Left lung (tissue), 10 donors: ENCODE data around the gene SAPCD2. TPM values are rescaled to one million over a fixed set of nuclear protein-coding genes. Genes with fewer than 3 reads are reported as not detected.

ENCODE experiments used
- ATAC-seq: fragments of 200-7000 bp; cut with Tn5 transposase; one replicate; pipeline ENCODE4 v1.9.1; 2020; ENCODE audit warnings: moderate library complexity
- DNase-seq, 4 donors: peaks; one replicate each; pipeline ENCODE4 v3.0.0-alpha.2; 2013 to 2020
- H3K27ac ChIP-seq, 2 donors: fragments of 200-600 bp; sonication (generic) in 1 of 2; one replicate each; pipeline versions ENCODE4 v1.5.0 to v1.8.0; 2020 to 2021
- H3K27me3 ChIP-seq, 2 donors: fragments of 200-600 bp; sonication (generic) in 1 of 2; one replicate each; pipeline versions ENCODE4 v1.5.0 to v1.8.0; 2020 to 2021
- H3K36me3 ChIP-seq, 2 donors: fragments of 200-600 bp; sonication (generic) in 1 of 2; one replicate each; pipeline versions ENCODE4 v1.5.0 to v1.8.0; 2020 to 2021
- H3K4me1 ChIP-seq, 2 donors: fragments of 200-600 bp; one replicate each; pipeline ENCODE4 v1.8.0; 2021
- H3K4me3 ChIP-seq, 2 donors: fragments of 200-600 bp; sonication (generic) in 1 of 2; one replicate each; pipeline versions ENCODE4 v1.5.0 to v1.8.0; 2020 to 2021; ENCODE audit warnings: mild to moderate bottlenecking in 1 of 2
- H3K9me3 ChIP-seq, 2 donors: fragments of 200-600 bp; sonication (generic) in 1 of 2; one replicate each; pipeline versions ENCODE4 v1.5.0 to v1.8.0; 2020 to 2021
- intact Hi-C, 2 donors: fragments of 100-400 bp; cut with DNase I; formaldehyde crosslinking; loops; one replicate each; pipeline versions ENCODE4 v1.11.2 to v1.14.2; 2022
- polyA plus RNA-seq, 6 donors: library from polyadenylated mRNA; unstranded; fragments of 120-200 nt; gene quantifications; one replicate each; pipeline ENCODE4 v1.2.1, GENCODE V29; 2013; ENCODE audit not compliant: insufficient read length in 6 of 6
- total RNA-seq, 2 donors: library from RNA; stranded (reverse); fragmentation: NEBNext Ultra II Directional; extraction: Animal tissue kit (Norgen Biotek cat#: 25700); gene quantifications; one replicate each; pipeline ENCODE4 v1.2.1, GENCODE V29; 2021
- TF ChIP-seq, protein P1 (sequence below), 2 donors: fragments of 200-600 bp; sonication (generic) in 1 of 2; IDR thresholded peaks; one replicate each; pipeline versions ENCODE4 v1.5.0 to v1.8.0; 2021; ENCODE audit warnings: antibody characterized with exemption in 2 of 2
- donor health status: DM: no; HTN: yes; CAD: no.
- donor health status: DM: no; HTN: no; CAD: no.

Gene SAPCD2
- total and polyA plus RNA-seq, 8 donors = 2.7 to 15.1 (median 9.1) TPM

DNA sequence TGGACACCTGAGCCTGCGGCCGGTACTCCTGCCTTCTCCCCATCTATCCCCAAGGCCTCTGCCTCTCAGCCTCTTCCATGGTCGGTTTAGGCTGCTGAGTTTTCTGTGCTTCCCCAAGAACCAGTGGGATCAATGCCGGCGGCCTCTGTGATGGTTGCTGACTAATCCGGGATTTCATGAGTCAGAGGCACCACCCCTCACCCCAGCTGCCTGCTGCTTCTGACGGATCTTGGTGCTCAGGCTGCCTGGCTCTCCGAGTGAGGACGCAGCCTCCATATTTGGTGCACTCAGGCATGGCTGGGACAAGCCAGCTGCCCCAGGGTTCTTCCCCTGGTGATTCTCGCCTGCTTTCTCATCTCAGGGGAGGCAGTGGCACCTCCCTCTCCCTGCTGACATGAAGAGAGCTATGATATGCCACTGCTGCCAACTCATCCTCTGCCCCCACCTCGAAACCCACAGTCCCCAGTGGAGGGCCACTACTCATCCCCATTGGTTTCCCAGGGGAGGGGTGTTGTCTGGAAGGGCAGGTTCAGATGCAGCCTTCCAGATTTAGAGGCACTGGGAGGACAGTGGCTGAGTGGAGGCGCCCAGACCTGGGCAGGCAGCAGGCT lies 13.1 kb upstream of the SAPCD2 start:
- H3K4me3 ChIP-seq = no peak overlapping the region
- H3K4me1 ChIP-seq = peaks cover 22 to 59% of the 10 kb centered on the region in 2 donors
- peaks cover 0 to 52% of the 10 kb centered on the region in 2 donors for H3K36me3 ChIP-seq
- ATAC-seq (no peak), DNase-seq (peak in 2 of 4 donors; percentile 75 to 80)
- TF ChIP-seq, protein P1, sequence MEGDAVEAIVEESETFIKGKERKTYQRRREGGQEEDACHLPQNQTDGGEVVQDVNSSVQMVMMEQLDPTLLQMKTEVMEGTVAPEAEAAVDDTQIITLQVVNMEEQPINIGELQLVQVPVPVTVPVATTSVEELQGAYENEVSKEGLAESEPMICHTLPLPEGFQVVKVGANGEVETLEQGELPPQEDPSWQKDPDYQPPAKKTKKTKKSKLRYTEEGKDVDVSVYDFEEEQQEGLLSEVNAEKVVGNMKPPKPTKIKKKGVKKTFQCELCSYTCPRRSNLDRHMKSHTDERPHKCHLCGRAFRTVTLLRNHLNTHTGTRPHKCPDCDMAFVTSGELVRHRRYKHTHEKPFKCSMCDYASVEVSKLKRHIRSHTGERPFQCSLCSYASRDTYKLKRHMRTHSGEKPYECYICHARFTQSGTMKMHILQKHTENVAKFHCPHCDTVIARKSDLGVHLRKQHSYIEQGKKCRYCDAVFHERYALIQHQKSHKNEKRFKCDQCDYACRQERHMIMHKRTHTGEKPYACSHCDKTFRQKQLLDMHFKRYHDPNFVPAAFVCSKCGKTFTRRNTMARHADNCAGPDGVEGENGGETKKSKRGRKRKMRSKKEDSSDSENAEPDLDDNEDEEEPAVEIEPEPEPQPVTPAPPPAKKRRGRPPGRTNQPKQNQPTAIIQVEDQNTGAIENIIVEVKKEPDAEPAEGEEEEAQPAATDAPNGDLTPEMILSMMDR (IDR thresholded peaks at IDR 0.05) = no peak
- H3K9me3 ChIP-seq = no peaks in the 10 kb centered on the region
- intact Hi-C loops = no loop called here
- peak overlapping the region; percentile 20 to 59 for H3K27ac ChIP-seq
- peaks cover 0 to 2% of the 10 kb centered on the region in 2 donors for H3K27me3 ChIP-seq

- ATAC-seq (no peak), DNase-seq (no peak)
- Histone ChIP-seq H3K27me3 (peaks cover 0 to 7% of the 10 kb centered on the region in 2 donors), H3K9me3 (no peaks in the 10 kb centered on the region), H3K4me3 (no peak overlapping the region), H3K36me3 (peaks cover 0 to 54% of the 10 kb centered on the region in 2 donors), H3K27ac (peak overlapping the region; percentile 20 to 59), H3K4me1 (peaks cover 26 to 59% of the 10 kb centered on the region in 2 donors)
- intact Hi-C loops = no loop called here
- TF ChIP-seq, protein P1 (IDR thresholded peaks at IDR 0.05) = no peak
Observed at GRCh38 chr9:137082925-137083290, 12.6 kb upstream of the SAPCD2 start.

DNA sequence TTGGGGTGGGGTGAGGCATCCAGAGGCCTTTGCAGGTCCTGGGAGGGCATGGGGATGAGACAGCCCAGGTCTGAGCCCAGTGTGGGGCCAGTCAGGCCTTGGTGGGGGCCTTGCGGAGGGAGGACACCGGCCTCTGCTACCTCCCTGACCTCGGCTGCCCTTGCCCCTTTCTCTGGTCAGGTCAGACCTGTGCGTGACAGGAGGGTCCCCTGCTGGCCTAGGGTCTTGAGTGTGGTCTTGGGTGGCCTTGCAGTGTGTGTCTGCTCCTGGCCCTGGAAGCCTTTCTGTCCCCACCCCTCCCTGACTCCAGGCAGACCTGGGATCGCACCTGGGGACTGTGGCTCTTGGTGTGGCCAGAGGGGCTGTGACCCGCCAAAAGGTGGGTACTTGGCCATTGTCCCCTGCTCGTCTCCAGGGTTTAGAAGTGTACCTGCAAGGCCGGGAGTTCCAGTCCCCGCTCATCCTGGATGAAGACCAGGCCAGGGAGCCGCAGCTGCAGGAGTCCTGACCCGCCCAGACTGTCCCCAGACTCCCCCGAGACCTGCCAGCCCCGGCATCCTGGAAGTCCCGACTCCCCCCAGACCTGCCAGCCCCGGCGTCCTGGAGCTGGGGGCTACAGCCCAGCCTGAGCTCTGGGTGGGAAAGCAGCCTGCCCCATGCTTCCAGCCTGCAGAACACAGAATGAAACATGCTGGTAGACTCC lies 12.0 kb upstream of the SAPCD2 start:
- H3K27me3 ChIP-seq = peaks cover 0 to 11% of the 10 kb centered on the region in 2 donors
- H3K4me3 ChIP-seq = no peak overlapping the region
- H3K27ac ChIP-seq = no peak overlapping the region
- DNase-seq (peak in 1 of 4 donors; percentile 60), ATAC-seq (no peak)
- peaks cover 0 to 54% of the 10 kb centered on the region in 2 donors for H3K36me3 ChIP-seq
- H3K4me1 ChIP-seq = peaks cover 21 to 56% of the 10 kb centered on the region in 2 donors
- intact Hi-C loops = no loop called here
- TF ChIP-seq, protein P1 (IDR thresholded peaks at IDR 0.05) = no peak
- H3K9me3 ChIP-seq = no peaks in the 10 kb centered on the region

DNA sequence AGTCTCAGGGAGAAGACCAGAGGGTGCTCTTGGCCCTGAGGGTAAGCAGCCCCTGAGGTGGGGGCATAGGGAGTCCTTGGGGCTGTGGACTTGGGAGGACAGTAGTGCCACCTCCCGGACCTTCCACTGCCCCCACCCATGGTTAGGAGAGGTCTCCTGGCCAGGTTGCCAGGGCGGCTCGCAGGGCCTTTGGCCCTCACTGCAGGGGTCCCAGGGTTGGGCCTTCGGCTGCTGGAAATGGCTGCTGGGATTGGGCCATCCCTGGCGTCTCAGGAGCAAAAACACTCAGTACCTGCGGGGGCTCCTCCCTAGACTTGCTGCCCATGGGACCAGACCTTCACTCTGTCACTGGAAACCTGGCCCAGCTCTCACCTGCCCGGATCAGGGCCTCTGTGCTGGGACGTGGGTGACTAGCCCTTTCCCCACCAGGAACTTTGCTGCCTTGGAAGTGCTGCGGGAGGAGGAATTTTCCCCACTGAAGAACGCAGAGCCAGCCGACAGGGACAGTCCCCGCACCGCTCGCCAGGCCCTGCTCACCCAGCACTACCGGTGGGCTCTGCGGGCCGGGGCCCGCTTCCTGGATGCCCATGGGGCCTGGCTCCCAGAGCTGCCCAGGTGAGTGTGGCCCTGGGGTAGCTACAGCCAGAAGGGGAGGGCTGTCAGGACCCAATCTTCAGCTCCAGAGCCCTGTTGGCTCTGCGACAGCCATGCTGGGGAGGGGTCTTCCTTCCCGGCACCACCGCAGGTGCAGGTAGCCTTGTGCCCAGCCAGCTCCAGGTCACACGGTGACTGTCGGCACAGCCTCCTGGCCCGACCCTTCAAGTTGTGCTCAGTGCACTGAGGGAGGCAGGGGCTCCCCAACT lies 10.1 kb upstream of the SAPCD2 start:
- intact Hi-C loops = no loop called here
- H3K9me3 ChIP-seq = no peaks in the 10 kb centered on the region
- TF ChIP-seq, protein P1 (IDR thresholded peaks at IDR 0.05) = no peak
- H3K27ac ChIP-seq = no peak overlapping the region
- no peak overlapping the region for H3K4me3 ChIP-seq
- DNase-seq = no peak
- H3K27me3 ChIP-seq = peaks cover 0 to 17% of the 10 kb centered on the region in 2 donors
- no peak for ATAC-seq
- H3K4me1 ChIP-seq = peaks cover 13 to 52% of the 10 kb centered on the region in 2 donors
- peaks cover 0 to 54% of the 10 kb centered on the region in 2 donors for H3K36me3 ChIP-seq
